HG02571 (cell line): ENCODE results near the gene CRYBB3.
"Not testable (repeated sequence)": the region's sequence is repeated elsewhere in the genome, so short reads cannot be mapped to it uniquely, and the experiment has no call there.

Experiments used
- ATAC-seq: cut with Tn5 transposase; IDR thresholded peaks from one replicate; pipeline ENCODE4 v1.9.1; 2021; ENCODE audit warnings: mild to moderate bottlenecking, moderate library complexity; ENCODE audit not compliant: unreplicated experiment

Gene CRYBB3

GRCh38 chr22:25238058-25238457 is 38.4 kb downstream of the CRYBB3 start:
- not testable (repeated sequence) for ATAC-seq

DNA sequence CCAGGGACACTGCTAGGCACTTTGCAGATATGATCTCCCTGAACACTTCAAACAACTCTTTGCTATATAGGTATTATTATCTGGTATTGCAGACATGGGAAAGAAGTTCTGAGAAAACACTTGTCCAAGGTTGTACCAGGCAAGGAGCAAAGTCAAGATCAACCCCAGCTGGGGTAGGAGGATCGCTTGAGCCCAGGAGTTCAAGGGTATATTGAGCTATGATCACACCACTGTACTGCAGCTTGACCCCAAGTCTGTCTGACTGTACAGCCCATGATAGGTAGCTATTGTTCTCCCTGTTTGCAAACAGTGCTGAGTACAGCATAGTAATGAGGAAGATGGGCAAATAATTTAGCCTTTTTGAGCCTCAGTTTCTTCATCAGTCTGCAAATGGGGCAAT is 55.5 kb downstream of the CRYBB3 start:
- ATAC-seq, result not testable (repeated sequence)
